Right lobe of liver (tissue), 6 donors: ENCODE data around the gene ATF7IP. TPM values are rescaled to one million over a fixed set of nuclear protein-coding genes. Genes with fewer than 3 reads are reported as not detected.
"Not testable (repeated sequence)": the region's sequence is repeated elsewhere in the genome, so short reads cannot be mapped to it uniquely, and the experiment has no call there.

Experiments
- ATAC-seq, 4 donors: fragments of 200-7000 bp; cut with Tn5 transposase; one replicate each; pipeline ENCODE4 v1.9.1; 2020; ENCODE audit warnings: mild to moderate bottlenecking in 4 of 4, moderate library complexity in 4 of 4
- DNase-seq, 3 donors: peaks; one replicate each; pipeline ENCODE4 v3.0.0-alpha.2; 2020
- H3K27ac ChIP-seq, 3 donors: fragments of 200-600 bp; one replicate each; pipeline ENCODE4 v1.8.0; 2022
- H3K27me3 ChIP-seq, 2 donors: fragments of 200-600 bp; one replicate each; pipeline ENCODE4 v1.8.0; 2022
- H3K36me3 ChIP-seq, 4 donors: fragments of 200-600 bp; sonication (generic) in 1 of 4; one replicate each; pipeline versions ENCODE4 v1.5.1 to v1.8.0; 2017 to 2022; ENCODE audit warnings: control low read depth in 1 of 4
- H3K4me1 ChIP-seq, 4 donors: fragments of 200-600 bp; sonication (generic) in 1 of 4; one replicate each; pipeline versions ENCODE4 v1.5.1 to v1.8.0; 2017 to 2022; ENCODE audit warnings: control low read depth in 1 of 4
- H3K4me3 ChIP-seq, 3 donors: fragments of 200-600 bp; one replicate each; pipeline ENCODE4 v1.8.0; 2022
- H3K9me3 ChIP-seq, 4 donors: fragments of 200-600 bp; sonication (generic) in 1 of 4; one replicate each; pipeline versions ENCODE4 v1.5.1 to v1.8.0; 2017 to 2022; ENCODE audit warnings: control low read depth in 1 of 4
- POLR2A ChIP-seq: fragments of 450-650 bp; IDR thresholded peaks from one replicate; pipeline ENCODE4 v1.6.1; 2017; ENCODE audit warnings: antibody characterized with exemption, mild to moderate bottlenecking
- WGBS: methylation state at CpG from one replicate; pipeline ENCODE4 v1.1.6; 2018; ENCODE audit warnings: low coverage, low lambda C conversion rate; ENCODE audit not compliant: insufficient coverage; ENCODE audit errors: missing lambda C conversion rate; 5-methylcytosine and 5-hydroxymethylcytosine counted together
- intact Hi-C, 2 donors: fragments of 100-400 bp; cut with DNase I; formaldehyde crosslinking; loops; one replicate each; pipeline versions ENCODE4 v1.11.2 to v1.14.1; 2022
- total RNA-seq, 6 experiments: library from RNA; depleted of rRNA in 2 of 6; stranded (reverse); fragments of >200 nt in 2 of 6; fragmentation: NEBNext Ultra II Directional in 3 of 6; extraction: Animal tissue kit (Norgen Biotek cat#: 25700) in 3 of 6; gene quantifications; one replicate each; pipeline versions ENCODE4 v1.1.0 to v1.2.4, GENCODE V29; 2016 to 2023
- TF ChIP-seq, protein P1 (sequence below), 4 donors: fragments of 200-600 bp in 3 of 4; fragments of 450-650 bp in 1 of 4; IDR thresholded peaks; one replicate each; pipeline versions ENCODE4 v1.5.1 to v1.8.0; 2016 to 2022; ENCODE audit warnings: antibody characterized with exemption in 4 of 4, mild to moderate bottlenecking in 2 of 4
- donor health status: DM: no; HTN: yes; CAD: no.
- donor health status: DM: no; HTN: no; CAD: no.
- donor health status: DM: no; HTN: no; CAD: no.
- donor health status: DM: no; HTN: yes; CAD: no.
- donor health status: DM: no; HTN: yes; CAD: no.

Gene ATF7IP
- total RNA-seq, 6 experiments from 2014 or later, result 17.5 to 33.6 (median 27.4) TPM

DNA sequence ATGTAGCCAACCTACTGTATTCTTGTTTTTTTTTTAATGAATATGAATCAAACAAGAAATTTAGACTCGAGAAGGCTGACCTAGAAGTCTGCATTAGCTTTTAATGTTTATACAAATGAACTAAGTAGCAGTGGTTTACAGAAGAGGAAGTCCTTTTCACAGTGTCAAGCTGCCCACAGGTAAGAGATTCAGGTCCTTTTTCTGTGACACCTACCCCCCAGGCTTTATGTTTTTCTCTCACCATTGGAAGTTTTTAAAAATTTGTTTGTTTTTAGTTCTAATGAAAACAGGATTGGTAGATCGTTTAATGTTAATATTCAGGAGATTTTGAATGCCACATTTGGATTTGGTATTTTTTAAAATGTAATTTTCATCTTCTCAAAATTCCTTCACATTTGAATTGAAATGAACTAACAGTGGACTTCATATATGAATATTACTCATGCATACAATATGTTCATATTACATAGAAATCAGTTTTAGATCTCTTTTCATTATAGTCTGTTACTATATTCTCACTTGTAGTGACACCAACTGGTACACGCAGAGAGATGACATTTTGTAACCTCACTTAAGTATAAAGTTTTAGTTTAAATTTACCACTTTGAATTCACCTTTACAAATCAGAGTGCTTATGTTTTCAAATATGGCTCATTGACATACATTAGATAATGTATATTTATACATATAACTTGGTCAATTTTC is 29.7 kb downstream of the ATF7IP start:
- peak in 3 of 4 donors; percentile 29 to 63 (median 40) for ATAC-seq
- TF ChIP-seq, protein P1, sequence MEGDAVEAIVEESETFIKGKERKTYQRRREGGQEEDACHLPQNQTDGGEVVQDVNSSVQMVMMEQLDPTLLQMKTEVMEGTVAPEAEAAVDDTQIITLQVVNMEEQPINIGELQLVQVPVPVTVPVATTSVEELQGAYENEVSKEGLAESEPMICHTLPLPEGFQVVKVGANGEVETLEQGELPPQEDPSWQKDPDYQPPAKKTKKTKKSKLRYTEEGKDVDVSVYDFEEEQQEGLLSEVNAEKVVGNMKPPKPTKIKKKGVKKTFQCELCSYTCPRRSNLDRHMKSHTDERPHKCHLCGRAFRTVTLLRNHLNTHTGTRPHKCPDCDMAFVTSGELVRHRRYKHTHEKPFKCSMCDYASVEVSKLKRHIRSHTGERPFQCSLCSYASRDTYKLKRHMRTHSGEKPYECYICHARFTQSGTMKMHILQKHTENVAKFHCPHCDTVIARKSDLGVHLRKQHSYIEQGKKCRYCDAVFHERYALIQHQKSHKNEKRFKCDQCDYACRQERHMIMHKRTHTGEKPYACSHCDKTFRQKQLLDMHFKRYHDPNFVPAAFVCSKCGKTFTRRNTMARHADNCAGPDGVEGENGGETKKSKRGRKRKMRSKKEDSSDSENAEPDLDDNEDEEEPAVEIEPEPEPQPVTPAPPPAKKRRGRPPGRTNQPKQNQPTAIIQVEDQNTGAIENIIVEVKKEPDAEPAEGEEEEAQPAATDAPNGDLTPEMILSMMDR (IDR thresholded peaks at IDR 0.05), result peak in 2 of 4 donors; percentile 7
- no peak for TF ChIP-seq POLR2A

DNA sequence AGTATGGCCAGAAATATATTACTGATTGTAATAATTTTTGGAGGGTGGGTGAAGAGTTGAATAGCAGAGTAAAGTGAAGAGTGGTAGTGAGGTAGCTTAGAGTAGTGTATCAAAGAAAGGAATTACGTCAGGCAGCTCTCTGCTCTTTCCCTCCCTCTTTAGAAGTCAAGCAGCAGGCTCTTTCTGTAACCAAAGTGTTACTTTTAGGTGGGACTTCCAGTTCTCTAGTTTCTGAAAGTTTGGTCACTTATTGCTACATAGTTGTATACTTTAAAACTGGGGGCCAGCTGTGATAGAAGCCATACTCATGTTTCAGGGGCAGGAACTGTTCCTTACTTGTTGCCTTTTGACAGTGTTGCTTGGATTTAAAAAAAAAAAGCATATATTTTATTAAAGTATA is 30.6 kb downstream of the ATF7IP start:
- Histone ChIP-seq H3K4me3 (no peak overlapping the region), H3K9me3 (peaks cover 0 to 5% (median 0%) of the 10 kb centered on the region in 4 donors), H3K27ac (peak overlapping the region in 1 of 3 donors; percentile 47), H3K4me1 (peaks cover 0 to 41% (median 0%) of the 10 kb centered on the region in 4 donors), H3K27me3 (no peaks in the 10 kb centered on the region), H3K36me3 (no peaks in the 10 kb centered on the region)
- 0% methylated on average over 1 of the region's 1 CpG for WGBS
- no peak for DNase-seq
- intact Hi-C loops, result no loop called here
- ATAC-seq, result peak; percentile 43 to 69 (median 52)
- TF ChIP-seq, protein P1 (IDR thresholded peaks at IDR 0.05), result no peak
- TF ChIP-seq POLR2A, result peak; percentile 22

More for the DNA sequence above, 29.7 kb downstream of the ATF7IP start:
- peaks cover 0 to 5% (median 0%) of the 10 kb centered on the region in 4 donors for H3K9me3 ChIP-seq
- H3K27ac ChIP-seq, result peak overlapping the region; percentile 47 to 67 (median 63)
- intact Hi-C loops, result no loop called here
- 9% methylated on average over 3 of the region's 3 CpGs for WGBS
- peaks cover 0 to 47% (median 0%) of the 10 kb centered on the region in 4 donors for H3K4me1 ChIP-seq
- no peaks in the 10 kb centered on the region for H3K36me3 ChIP-seq
- peak overlapping the region in 2 of 3 donors; percentile 14 to 26 for H3K4me3 ChIP-seq
- no peaks in the 10 kb centered on the region for H3K27me3 ChIP-seq
- no peak for DNase-seq

DNA sequence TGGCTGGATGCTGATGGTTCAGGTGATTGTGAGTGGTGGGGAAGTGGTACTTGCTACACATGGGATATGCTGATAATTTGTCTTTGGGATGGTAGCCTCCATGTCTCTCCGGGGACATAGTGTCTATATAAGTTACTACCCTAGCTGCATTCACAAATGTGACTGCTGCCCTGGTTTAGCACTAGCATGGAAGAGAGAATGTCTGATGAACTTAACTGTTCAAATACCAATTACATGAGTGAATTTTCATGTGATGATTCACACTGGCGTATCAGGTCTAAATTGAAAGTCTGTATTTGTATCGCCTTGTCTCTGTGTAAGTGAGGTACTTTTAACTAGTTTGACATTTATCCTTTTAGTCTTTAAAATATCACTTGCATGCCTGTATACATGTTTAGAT is 34.4 kb downstream of the ATF7IP start:
- DNase-seq, result no peak
- TF ChIP-seq, protein P1 (IDR thresholded peaks at IDR 0.05), result no peak
- TF ChIP-seq POLR2A, result no peak
- no peaks in the 10 kb centered on the region for H3K27me3 ChIP-seq
- no peaks in the 10 kb centered on the region for H3K36me3 ChIP-seq
- no peak overlapping the region for H3K27ac ChIP-seq
- H3K9me3 ChIP-seq, result peaks cover 0 to 5% (median 0%) of the 10 kb centered on the region in 4 donors
- ATAC-seq, result peak in 1 of 4 donors; percentile 11
- peaks cover 0 to 48% (median 4%) of the 10 kb centered on the region in 4 donors for H3K4me1 ChIP-seq
- H3K4me3 ChIP-seq, result no peak overlapping the region
- WGBS, result 64% methylated on average over 3 of the region's 3 CpGs
- intact Hi-C loops, result no loop called here

DNA sequence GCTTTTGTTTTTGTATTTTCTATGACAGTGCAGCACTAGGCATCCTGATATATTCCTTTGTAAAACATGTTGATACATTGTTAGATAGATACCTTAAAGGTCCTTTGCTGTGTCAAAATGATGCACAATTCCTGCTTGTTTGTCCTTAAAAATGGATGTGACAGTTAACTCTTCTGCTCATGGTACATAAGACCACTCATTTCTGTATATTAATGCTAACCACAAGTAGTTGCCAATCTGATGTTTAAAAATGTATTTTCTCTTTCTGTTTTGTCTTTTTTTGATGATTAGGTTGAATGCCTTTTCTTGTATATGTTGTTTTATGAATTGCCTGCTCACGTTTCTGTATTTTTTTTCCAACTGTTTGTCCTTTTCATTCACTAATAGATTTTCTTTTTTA is 35.1 kb downstream of the ATF7IP start:
- Histone ChIP-seq H3K36me3 (no peaks in the 10 kb centered on the region), H3K27ac (no peak overlapping the region), H3K9me3 (peaks cover 0 to 5% (median 0%) of the 10 kb centered on the region in 4 donors), H3K4me1 (peaks cover 0 to 43% (median 4%) of the 10 kb centered on the region in 4 donors), H3K4me3 (no peak overlapping the region), H3K27me3 (no peaks in the 10 kb centered on the region)
- 83% methylated on average over 1 of the region's 1 CpG for WGBS
- no peak for DNase-seq
- no peak for ATAC-seq
- intact Hi-C loops, result no loop called here
- no peak for TF ChIP-seq POLR2A
- TF ChIP-seq, protein P1 (IDR thresholded peaks at IDR 0.05), result no peak

GRCh38 chr12:14401267-14401666 is 35.8 kb downstream of the ATF7IP start:
- H3K9me3 ChIP-seq, H3K27me3 ChIP-seq, H3K27ac ChIP-seq, intact Hi-C loops, H3K4me3 ChIP-seq, H3K36me3 ChIP-seq, ATAC-seq, DNase-seq: not testable (repeated sequence)
- WGBS, result 63% methylated on average over 5 of the region's 6 CpGs
- peaks cover 0 to 36% (median 4%) of the 10 kb centered on the region in 4 donors for H3K4me1 ChIP-seq
